Activated B cell treated with CpG ODN at 0.5 μM for 24 hours (primary cell): ENCODE data around the gene GRM8. TPM values are rescaled to one million over a fixed set of nuclear protein-coding genes. Genes with fewer than 3 reads are reported as not detected.
"Not testable (repeated sequence)": the region's sequence is repeated elsewhere in the genome, so short reads cannot be mapped to it uniquely, and the experiment has no call there.

ENCODE experiments used
- ATAC-seq: fragments of 200-7000 bp; cut with Tn5 transposase; one replicate; pipeline ENCODE4 v1.10.0; 2021; ENCODE audit warnings: low read depth, mild to moderate bottlenecking, moderate library complexity
- CTCF ChIA-PET: fragments of 350-600 bp; sonication (Branson Sonifier 250); formaldehyde crosslinking; loops from one replicate; lab custom pipeline; 2021; ENCODE audit warnings: antibody characterized with exemption; lab: Charles Lee
- POLR2A ChIA-PET: fragments of 350-600 bp; sonication (Branson Sonifier 250); formaldehyde crosslinking; loops from one replicate; lab custom pipeline; 2021; ENCODE audit warnings: antibody characterized with exemption; lab: Charles Lee
- DNase-seq: peaks from one replicate; pipeline ENCODE4 v3.0.0; 2022
- H3K27ac Mint-ChIP-seq: one replicate; pipeline ENCODE4 v1.8.0; 2020; ENCODE audit warnings: mixed read lengths
- H3K27me3 Mint-ChIP-seq: one replicate; pipeline ENCODE4 v1.8.0; 2021; ENCODE audit warnings: mixed read lengths
- H3K36me3 Mint-ChIP-seq: one replicate; pipeline ENCODE4 v1.8.0; 2021; ENCODE audit warnings: low read depth, mixed read lengths
- H3K4me1 Mint-ChIP-seq: one replicate; pipeline ENCODE4 v1.8.0; 2021; ENCODE audit warnings: mixed read lengths
- H3K4me3 Mint-ChIP-seq: one replicate; pipeline ENCODE4 v1.8.0; 2020; ENCODE audit warnings: mild to moderate bottlenecking, mixed read lengths
- H3K9me3 Mint-ChIP-seq: one replicate; pipeline ENCODE4 v1.8.0; 2020; ENCODE audit warnings: mixed read lengths
- intact Hi-C: fragments of 100-400 bp; cut with micrococcal nuclease; formaldehyde crosslinking; loops from one replicate; pipeline ENCODE4 v1.15.1; 2024
- total RNA-seq: library from RNA; stranded (reverse); gene quantifications from 2 replicates; pipeline ENCODE4 v1.2.3, GENCODE V29; 2022
- TF ChIP-seq, protein P1 (sequence below): fragments of 200-600 bp; IDR thresholded peaks from one replicate; pipeline ENCODE4 v1.8.0; 2022; ENCODE audit warnings: antibody characterized with exemption, mild to moderate bottlenecking

The GRM8 gene
- total RNA-seq, 1 donor from 2014 or later: not detected

GRCh38 chr7:126881315-126881714 lies 371.4 kb downstream of the GRM8 start:
- TF ChIP-seq, protein P1, sequence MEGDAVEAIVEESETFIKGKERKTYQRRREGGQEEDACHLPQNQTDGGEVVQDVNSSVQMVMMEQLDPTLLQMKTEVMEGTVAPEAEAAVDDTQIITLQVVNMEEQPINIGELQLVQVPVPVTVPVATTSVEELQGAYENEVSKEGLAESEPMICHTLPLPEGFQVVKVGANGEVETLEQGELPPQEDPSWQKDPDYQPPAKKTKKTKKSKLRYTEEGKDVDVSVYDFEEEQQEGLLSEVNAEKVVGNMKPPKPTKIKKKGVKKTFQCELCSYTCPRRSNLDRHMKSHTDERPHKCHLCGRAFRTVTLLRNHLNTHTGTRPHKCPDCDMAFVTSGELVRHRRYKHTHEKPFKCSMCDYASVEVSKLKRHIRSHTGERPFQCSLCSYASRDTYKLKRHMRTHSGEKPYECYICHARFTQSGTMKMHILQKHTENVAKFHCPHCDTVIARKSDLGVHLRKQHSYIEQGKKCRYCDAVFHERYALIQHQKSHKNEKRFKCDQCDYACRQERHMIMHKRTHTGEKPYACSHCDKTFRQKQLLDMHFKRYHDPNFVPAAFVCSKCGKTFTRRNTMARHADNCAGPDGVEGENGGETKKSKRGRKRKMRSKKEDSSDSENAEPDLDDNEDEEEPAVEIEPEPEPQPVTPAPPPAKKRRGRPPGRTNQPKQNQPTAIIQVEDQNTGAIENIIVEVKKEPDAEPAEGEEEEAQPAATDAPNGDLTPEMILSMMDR: no peak
- H3K36me3 Mint-ChIP-seq: no peaks in the 10 kb centered on the region
- H3K4me1 Mint-ChIP-seq: no peaks in the 10 kb centered on the region
- ChIA-PET POLR2A (no interaction called here), CTCF (no interaction called here)
- no peak overlapping the region for H3K27ac Mint-ChIP-seq
- no peaks in the 10 kb centered on the region for H3K9me3 Mint-ChIP-seq
- no peak overlapping the region for H3K4me3 Mint-ChIP-seq
- ATAC-seq (no peak), DNase-seq (no peak)
- H3K27me3 Mint-ChIP-seq: peaks cover 3% of the 10 kb centered on the region
- intact Hi-C loops: no loop called here

GRCh38 chr7:126876536-126876935 lies 376.2 kb downstream of the GRM8 start:
- DNase-seq, ATAC-seq, POLR2A ChIA-PET, H3K4me3 Mint-ChIP-seq, H3K9me3 Mint-ChIP-seq, intact Hi-C loops, H3K4me1 Mint-ChIP-seq, H3K36me3 Mint-ChIP-seq, H3K27ac Mint-ChIP-seq, H3K27me3 Mint-ChIP-seq: not testable (repeated sequence)
- CTCF ChIA-PET: interaction anchor here (0.7 kb wide), 1 partner anchor 717 kb away, joined by 4 read pairs; no protein-coding TSS in a partner anchor

GRCh38 chr7:126856691-126857291 lies 395.9 kb downstream of the GRM8 start:
- TF ChIP-seq, protein P1: no peak
- Mint-ChIP-seq H3K4me1 (no peaks in the 10 kb centered on the region), H3K27me3 (peaks cover 2% of the 10 kb centered on the region), H3K9me3 (no peaks in the 10 kb centered on the region), H3K36me3 (no peaks in the 10 kb centered on the region), H3K4me3 (no peak overlapping the region), H3K27ac (no peak overlapping the region)
- intact Hi-C loops: no loop called here
- ChIA-PET POLR2A (no interaction called here), CTCF (no interaction called here)
- no peak for DNase-seq
- ATAC-seq: no peak

DNA sequence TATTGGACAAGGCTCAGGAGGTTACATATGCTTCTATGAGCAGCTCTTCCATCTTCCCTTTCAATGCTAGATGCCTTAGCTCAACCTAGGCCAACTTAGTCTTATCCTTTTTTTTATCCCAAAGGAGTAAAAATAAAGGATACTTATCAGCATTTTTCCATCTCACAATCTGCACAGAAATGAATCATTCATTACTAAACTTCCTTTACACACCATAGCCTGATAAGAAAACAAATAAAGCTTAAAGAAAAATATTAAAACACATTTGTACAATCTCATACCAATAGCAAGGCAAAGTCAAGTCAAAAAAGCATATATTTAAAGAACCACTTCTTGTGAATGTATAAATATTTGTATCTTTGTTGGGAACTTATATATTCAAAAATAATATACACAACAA lies 407.4 kb downstream of the GRM8 start:
- intact Hi-C loops: no loop called here
- Mint-ChIP-seq H3K27ac (no peak overlapping the region), H3K27me3 (peaks cover 3% of the 10 kb centered on the region), H3K36me3 (no peaks in the 10 kb centered on the region), H3K4me3 (no peak overlapping the region), H3K4me1 (no peaks in the 10 kb centered on the region), H3K9me3 (no peaks in the 10 kb centered on the region)
- TF ChIP-seq, protein P1: no peak
- ChIA-PET CTCF (no interaction called here), POLR2A (no interaction called here)
- no peak for ATAC-seq
- DNase-seq: no peak

GRCh38 chr7:126843883-126844282 lies 408.9 kb downstream of the GRM8 start:
- POLR2A ChIA-PET: no interaction called here
- H3K27me3 Mint-ChIP-seq: peaks cover 3% of the 10 kb centered on the region
- DNase-seq: no peak
- CTCF ChIA-PET: no interaction called here
- no peaks in the 10 kb centered on the region for H3K9me3 Mint-ChIP-seq
- ATAC-seq: no peak
- no peaks in the 10 kb centered on the region for H3K4me1 Mint-ChIP-seq
- H3K27ac Mint-ChIP-seq: no peak overlapping the region
- intact Hi-C loops: no loop called here
- no peak overlapping the region for H3K4me3 Mint-ChIP-seq
- H3K36me3 Mint-ChIP-seq: no peaks in the 10 kb centered on the region
- TF ChIP-seq, protein P1: no peak

DNA sequence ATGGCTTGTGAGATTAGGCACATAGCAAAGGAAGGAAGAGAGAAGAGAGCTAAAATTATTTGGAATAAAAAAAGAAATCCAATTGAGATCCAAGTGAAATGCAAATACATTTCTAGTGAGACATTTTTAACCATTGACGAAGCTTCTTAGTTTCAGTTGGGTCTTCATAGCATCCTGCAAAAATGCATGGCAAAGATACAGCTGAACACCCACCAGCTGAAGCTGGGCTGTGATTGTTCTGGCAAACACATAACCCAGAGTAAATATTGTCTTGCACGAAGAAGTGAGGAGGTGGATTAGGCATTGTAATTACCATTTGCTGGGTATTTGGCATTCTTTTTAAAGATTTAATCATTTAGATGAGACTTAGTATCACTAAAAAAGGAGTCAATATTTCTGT lies 409.4 kb downstream of the GRM8 start:
- intact Hi-C loops: no loop called here
- CTCF ChIA-PET: no interaction called here
- DNase-seq (no peak), ATAC-seq (no peak)
- Mint-ChIP-seq H3K27me3 (peaks cover 3% of the 10 kb centered on the region), H3K4me1 (no peaks in the 10 kb centered on the region), H3K9me3 (no peaks in the 10 kb centered on the region), H3K36me3 (no peaks in the 10 kb centered on the region), H3K4me3 (no peak overlapping the region), H3K27ac (no peak overlapping the region)
- POLR2A ChIA-PET: no interaction called here
- TF ChIP-seq, protein P1: no peak
